Prostate gland (tissue), 2 donors: Measurements from ENCODE around the gene SLC52A3. TPM values are rescaled to one million over a fixed set of nuclear protein-coding genes. Genes with fewer than 3 reads are reported as not detected.
A peak's percentile ranks its signal among the peaks of the same experiment; 100 is the strongest.
"Not testable (repeated sequence)": the region's sequence is repeated elsewhere in the genome, so short reads cannot be mapped to it uniquely, and the experiment has no call there.

Source experiments
- DNase-seq: peaks from one replicate; pipeline ENCODE4 v3.0.0-alpha.2; 2019; ENCODE audit warnings: low spot score
- H3K27ac ChIP-seq, 2 donors: fragments of 200-600 bp; sonication (generic); 2 replicates each; pipeline ENCODE4 v1.5.1; 2017 to 2019
- H3K27me3 ChIP-seq: fragments of 200-600 bp; sonication (generic); replicated peaks from 2 replicates; pipeline ENCODE4 v1.5.1; 2019; ENCODE audit not compliant: insufficient read depth
- H3K36me3 ChIP-seq, 2 donors: fragments of 200-600 bp; sonication (generic); 1 replicate in 1 of 2; 2 replicates in 1 of 2; pipeline versions ENCODE4 v1.5.1 to v1.8.1; 2017 to 2019
- H3K4me1 ChIP-seq: fragments of 200-600 bp; sonication (generic); replicated peaks from 2 replicates; pipeline ENCODE4 v1.5.1; 2019
- H3K4me3 ChIP-seq, 2 donors: fragments of 200-600 bp; sonication (generic); 2 replicates each; pipeline ENCODE4 v1.5.1; 2017 to 2019
- H3K9me3 ChIP-seq: fragments of 200-600 bp; sonication (generic); 2 replicates; pipeline ENCODE4 v1.5.1; 2017
- CTCF ChIP-seq, 4 experiments: fragments of 200-600 bp in 2 of 4; fragments of 450-650 bp in 2 of 4; sonication (generic) in 2 of 4; IDR thresholded peaks; 1 replicate in 3 of 4; 2 replicates in 1 of 4; pipeline ENCODE4 v1.5.1; 2016 to 2019; ENCODE audit warnings: antibody characterized with exemption in 4 of 4, mild to moderate bottlenecking in 2 of 4, moderate library complexity in 2 of 4
- POLR2A ChIP-seq: fragments of 450-650 bp; IDR thresholded peaks from one replicate; pipeline ENCODE4 v1.6.1; 2016; ENCODE audit warnings: antibody characterized with exemption, mild to moderate bottlenecking
- POLR2AphosphoS5 ChIP-seq: sonication (generic); formaldehyde crosslinking; IDR thresholded peaks from one replicate; pipeline ENCODE4 v1.6.1; 2017; ENCODE audit warnings: antibody characterized with exemption
- WGBS: methylation state at CpG from one replicate; pipeline ENCODE4 v1.1.5; 2018; 5-methylcytosine and 5-hydroxymethylcytosine counted together
- intact Hi-C: fragments of 100-400 bp; cut with DNase I; formaldehyde crosslinking; loops from one replicate; pipeline ENCODE4 v1.14.2; 2022
- total RNA-seq, 2 donors: library from RNA; depleted of rRNA; stranded (reverse); fragments of >200 nt; gene quantifications; one replicate each; pipeline ENCODE4 v1.1.0, GENCODE V29; 2016

SLC52A3 gene
- total RNA-seq, 2 donors from 2014 or later, result 34.3 to 221 TPM

GRCh38 chr20:812435-812814 lies 44.1 kb upstream of the SLC52A3 start:
- not testable (repeated sequence) for H3K4me1 ChIP-seq, H3K4me3 ChIP-seq, H3K36me3 ChIP-seq, H3K9me3 ChIP-seq, H3K27me3 ChIP-seq
- WGBS, result 14% methylated on average over 2 of the region's 2 CpGs
- intact Hi-C loops, result loop anchor here (10.0 kb wide), 2 partner anchors 292 to 402 kb away; no protein-coding TSS in a partner anchor
- DNase-seq, result peak; percentile 13
- TF ChIP-seq POLR2AphosphoS5, result peak; percentile 73
- peak overlapping the region in 1 of 2 donors; percentile 62 for H3K27ac ChIP-seq

GRCh38 chr20:811776-812434 lies 43.6 kb upstream of the SLC52A3 start:
- intact Hi-C loops, result loop anchor here (10.0 kb wide), 2 partner anchors 293 to 403 kb away; no protein-coding TSS in a partner anchor
- WGBS, result 36% methylated on average over 13 of the region's 13 CpGs
- H3K27me3 ChIP-seq, result not testable (repeated sequence)

GRCh38 chr20:805713-806112 lies 37.4 kb upstream of the SLC52A3 start:
- no peak for DNase-seq
- H3K36me3 ChIP-seq, result no peaks in the 10 kb centered on the region
- no peaks in the 10 kb centered on the region for H3K27me3 ChIP-seq
- TF ChIP-seq POLR2A (no peak), POLR2AphosphoS5 (no peak), CTCF (IDR thresholded peaks at IDR 0.05) (no peak)
- no peaks in the 10 kb centered on the region for H3K4me1 ChIP-seq
- intact Hi-C loops, result no loop called here
- H3K27ac ChIP-seq, result no peak overlapping the region
- no peak overlapping the region for H3K4me3 ChIP-seq
- H3K9me3 ChIP-seq, result no peaks in the 10 kb centered on the region
- 26% methylated on average over 1 of the region's 1 CpG for WGBS

More at GRCh38 chr20:811776-812434, 43.6 kb upstream of the SLC52A3 start:
- peak overlapping the region in 1 of 2 donors; percentile 62 for H3K27ac ChIP-seq
- not testable (repeated sequence) for H3K36me3 ChIP-seq, DNase-seq, H3K4me1 ChIP-seq, H3K4me3 ChIP-seq, H3K9me3 ChIP-seq

- TF ChIP-seq POLR2A (no peak), POLR2AphosphoS5 (no peak), CTCF (IDR thresholded peaks at IDR 0.05) (no peak)
- intact Hi-C loops, result no loop called here
- DNase-seq, result no peak
- WGBS, result 86% methylated on average over 3 of the region's 3 CpGs
- Histone ChIP-seq H3K4me1 (no peaks in the 10 kb centered on the region), H3K9me3 (no peaks in the 10 kb centered on the region), H3K4me3 (no peak overlapping the region), H3K27me3 (no peaks in the 10 kb centered on the region), H3K27ac (no peak overlapping the region), H3K36me3 (no peaks in the 10 kb centered on the region)
Measured at GRCh38 chr20:801678-802077, 33.4 kb upstream of the SLC52A3 start.

- H3K27ac ChIP-seq, intact Hi-C loops, H3K27me3 ChIP-seq, H3K4me1 ChIP-seq, DNase-seq, H3K9me3 ChIP-seq, H3K36me3 ChIP-seq, H3K4me3 ChIP-seq: not testable (repeated sequence)
- 86% methylated on average over 7 of the region's 7 CpGs for WGBS
Measured at GRCh38 chr20:800026-800425, 31.7 kb upstream of the SLC52A3 start.

GRCh38 chr20:798746-799145 lies 30.4 kb upstream of the SLC52A3 start:
- DNase-seq, H3K4me3 ChIP-seq, H3K27ac ChIP-seq, H3K36me3 ChIP-seq, H3K4me1 ChIP-seq, H3K27me3 ChIP-seq, intact Hi-C loops, H3K9me3 ChIP-seq: not testable (repeated sequence)
- WGBS, result 45% methylated on average over 5 of the region's 5 CpGs

- no peak for DNase-seq
- Histone ChIP-seq H3K27ac (peak overlapping the region; percentile 18 to 49), H3K9me3 (no peaks in the 10 kb centered on the region), H3K27me3 (no peaks in the 10 kb centered on the region), H3K36me3 (no peaks in the 10 kb centered on the region), H3K4me3 (no peak overlapping the region), H3K4me1 (no peaks in the 10 kb centered on the region)
- intact Hi-C loops, result no loop called here
- 42% methylated on average over 3 of the region's 3 CpGs for WGBS
- TF ChIP-seq POLR2AphosphoS5, result peak; percentile 47
- no peak for TF ChIP-seq POLR2A
Measured at GRCh38 chr20:796921-797320, 28.6 kb upstream of the SLC52A3 start.
